NCI-H446 (cell line): Measurements from ENCODE around the gene CYP26B1.
A peak's percentile ranks its signal among the peaks of the same experiment; 100 is the strongest.

Source experiments
- DNase-seq, 2 experiments: peaks; one replicate each; lab custom pipeline; 2025; lab: John Stamatoyannopoulos, UW

Gene CYP26B1, protein sequence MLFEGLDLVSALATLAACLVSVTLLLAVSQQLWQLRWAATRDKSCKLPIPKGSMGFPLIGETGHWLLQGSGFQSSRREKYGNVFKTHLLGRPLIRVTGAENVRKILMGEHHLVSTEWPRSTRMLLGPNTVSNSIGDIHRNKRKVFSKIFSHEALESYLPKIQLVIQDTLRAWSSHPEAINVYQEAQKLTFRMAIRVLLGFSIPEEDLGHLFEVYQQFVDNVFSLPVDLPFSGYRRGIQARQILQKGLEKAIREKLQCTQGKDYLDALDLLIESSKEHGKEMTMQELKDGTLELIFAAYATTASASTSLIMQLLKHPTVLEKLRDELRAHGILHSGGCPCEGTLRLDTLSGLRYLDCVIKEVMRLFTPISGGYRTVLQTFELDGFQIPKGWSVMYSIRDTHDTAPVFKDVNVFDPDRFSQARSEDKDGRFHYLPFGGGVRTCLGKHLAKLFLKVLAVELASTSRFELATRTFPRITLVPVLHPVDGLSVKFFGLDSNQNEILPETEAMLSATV

DNA sequence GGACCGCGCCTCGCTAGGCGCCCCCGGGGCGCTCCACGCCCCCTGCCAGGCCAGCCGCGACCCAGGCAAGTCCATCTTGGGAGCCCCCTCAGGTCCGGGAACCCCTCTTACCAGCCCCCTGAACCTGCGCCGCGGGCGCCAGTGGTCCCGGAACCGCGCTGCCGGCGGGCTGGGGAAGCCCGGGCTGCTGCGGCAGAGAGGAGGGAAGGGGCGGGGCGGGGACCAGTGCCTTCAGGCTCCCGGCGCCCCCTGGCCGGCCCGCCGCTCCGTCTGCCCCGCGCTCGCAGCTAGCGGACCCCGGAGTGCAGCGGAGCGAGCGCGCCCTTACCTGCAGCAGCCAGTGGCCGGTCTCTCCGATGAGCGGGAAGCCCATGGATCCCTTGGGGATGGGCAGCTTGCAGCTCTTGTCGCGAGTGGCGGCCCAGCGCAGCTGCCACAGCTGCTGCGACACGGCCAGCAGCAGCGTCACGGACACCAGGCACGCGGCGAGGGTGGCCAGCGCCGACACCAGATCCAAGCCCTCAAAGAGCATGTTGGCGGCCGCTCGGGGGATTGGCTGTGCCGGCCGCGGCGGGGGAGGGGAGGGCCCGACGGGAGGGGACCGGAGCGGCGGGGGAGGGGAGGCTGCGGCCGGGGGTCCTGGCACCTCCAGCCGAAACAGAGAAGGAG is at the start of gene CYP26B1:
TSS of gene CYP26B1 (minus strand) at position 560 of the 669 bp plus-strand sequence. CDS start at position 532, 28 bp downstream.
- no peak for DNase-seq

DNA sequence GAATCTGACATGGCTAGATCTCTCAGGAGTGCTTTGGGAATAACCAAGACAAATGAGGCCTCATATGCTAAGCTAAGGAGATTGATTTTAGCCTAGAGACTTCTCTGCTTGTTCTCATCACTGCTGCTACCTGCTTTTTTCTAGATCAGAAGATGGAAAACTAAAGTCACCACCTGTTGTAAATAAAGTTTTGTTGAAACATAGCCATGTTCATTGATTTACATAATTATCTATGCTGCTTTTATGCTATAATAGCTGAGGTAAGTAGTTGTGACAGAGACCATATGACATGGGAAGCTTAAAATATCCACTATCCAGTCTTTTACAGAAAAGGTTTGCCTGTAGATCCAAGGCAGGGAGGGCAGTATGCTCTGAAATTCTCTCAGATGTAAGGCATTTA is 46.1 kb upstream of the CYP26B1 start:
- DNase-seq, result no peak

DNA sequence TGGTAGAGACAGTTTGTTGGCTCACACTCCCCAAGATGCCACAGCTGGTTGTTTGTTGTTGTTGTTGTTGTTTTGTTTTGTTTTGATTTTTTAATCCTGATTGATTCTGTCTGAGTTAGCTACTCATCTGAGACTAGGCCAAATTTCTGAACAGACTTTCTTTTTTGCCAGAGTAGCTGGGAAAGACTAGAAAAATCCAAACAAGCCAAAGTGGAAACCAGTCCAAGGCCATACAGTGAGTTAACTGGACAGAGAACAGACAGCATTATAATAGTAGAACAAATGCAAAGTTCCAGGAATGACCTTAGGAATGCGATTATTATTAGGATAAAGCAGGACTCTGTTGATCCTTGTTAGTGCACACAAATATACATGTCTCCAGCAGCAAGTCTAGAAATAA is 43.8 kb upstream of the CYP26B1 start:
- no peak for DNase-seq

DNA sequence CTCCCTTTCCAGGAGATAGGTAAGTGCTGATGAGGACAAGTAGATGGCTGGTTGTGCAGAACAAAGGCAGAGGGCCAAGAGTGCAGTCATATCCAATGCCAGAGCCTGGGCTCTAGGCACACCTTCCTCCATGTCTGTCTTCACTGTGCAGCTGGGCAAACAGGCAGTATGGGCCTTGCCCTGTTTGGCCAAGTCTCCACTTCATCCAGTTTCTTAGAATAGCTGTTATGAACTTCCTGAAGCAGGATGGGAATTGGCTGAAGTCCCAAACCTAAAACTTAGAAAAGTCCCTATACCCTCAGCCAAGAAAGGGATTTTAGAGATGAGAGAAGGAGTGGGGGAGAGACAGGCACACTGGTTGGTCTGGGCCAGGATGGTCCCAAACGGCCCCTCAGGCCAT is 37.5 kb upstream of the CYP26B1 start:
- peak in 1 of 2 experiments; percentile 43 for DNase-seq

DNA sequence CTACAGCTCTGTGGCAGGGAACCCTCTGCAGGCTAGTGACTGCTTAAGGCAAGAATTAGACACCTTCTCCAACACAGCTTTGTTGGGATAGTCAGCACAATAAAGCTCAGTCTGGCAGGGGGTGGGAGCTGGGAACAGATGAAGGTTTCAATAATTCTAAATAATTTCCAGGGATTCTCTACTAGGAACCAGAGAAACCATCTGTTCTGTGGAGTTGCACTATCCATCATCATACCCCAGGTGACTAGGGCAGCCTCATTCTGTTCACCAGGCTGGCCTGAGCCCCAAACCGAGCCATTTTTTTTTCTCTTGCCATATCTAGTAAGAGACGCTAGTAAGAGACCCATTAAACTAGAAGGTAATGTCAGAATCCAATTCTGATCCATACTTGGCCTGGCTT is 35.8 kb upstream of the CYP26B1 start:
- DNase-seq, result peak in 1 of 2 experiments; percentile 51

DNA sequence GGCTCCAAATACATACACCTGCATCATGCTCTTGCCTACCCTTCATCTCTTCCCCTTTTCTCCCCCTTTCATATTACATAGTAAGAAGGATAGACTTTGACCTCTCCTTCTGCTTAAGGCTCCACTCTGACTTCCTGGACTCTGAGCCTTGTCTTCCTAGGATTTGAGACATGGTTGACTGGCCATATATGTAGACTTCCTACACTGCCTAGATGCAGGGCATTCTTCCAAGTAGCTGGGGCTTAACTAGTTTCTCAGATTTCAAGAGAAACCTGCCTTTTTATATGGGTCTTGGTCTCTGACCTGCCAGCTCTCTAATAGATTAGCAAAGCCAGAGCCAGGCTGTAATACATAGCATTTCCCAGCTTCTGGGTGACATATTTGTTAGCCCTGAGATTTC is 35.4 kb upstream of the CYP26B1 start:
- DNase-seq, result peak in 1 of 2 experiments; percentile 60

DNA sequence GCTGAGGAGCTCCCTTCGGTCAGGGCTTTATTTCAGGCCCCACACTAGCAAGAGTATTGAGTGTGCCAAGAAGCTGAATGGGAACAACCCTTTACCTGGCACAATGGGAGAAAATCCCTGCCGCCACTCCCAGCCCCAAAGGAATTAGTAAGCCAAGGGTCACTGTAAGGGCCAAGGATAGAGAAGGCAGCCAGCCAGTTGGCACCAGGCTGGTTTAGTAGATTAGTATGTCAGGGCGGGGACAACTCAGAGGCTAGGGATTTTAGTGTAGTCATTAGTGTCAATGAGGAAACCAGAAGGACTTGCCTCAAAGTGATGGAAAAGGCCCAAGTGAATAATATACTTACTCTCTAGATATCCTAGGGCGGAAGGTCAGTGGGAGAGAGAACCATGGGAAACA is 34.9 kb upstream of the CYP26B1 start:
- DNase-seq, result peak in 1 of 2 experiments; percentile 18

DNA sequence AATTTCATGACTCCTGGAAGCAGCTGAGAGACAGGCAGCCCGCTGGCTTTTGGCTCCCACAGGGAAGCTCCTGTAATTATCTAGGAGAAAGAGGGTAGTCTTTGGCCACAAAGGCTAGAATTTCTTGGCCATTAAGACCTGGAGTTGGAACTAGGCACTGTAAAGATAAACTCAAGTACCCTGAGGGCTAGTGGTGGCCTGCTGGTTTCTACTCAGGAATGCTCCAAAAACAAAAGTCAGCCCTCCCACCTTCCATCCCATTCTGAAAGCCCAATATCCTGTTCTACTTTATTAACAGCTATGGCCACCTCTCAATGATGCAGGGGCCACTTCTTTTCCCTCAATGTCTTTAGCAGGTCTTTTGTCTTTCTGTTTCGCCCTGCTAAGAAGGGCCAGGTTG is 34.0 kb upstream of the CYP26B1 start:
- peak in 1 of 2 experiments; percentile 3 for DNase-seq

DNA sequence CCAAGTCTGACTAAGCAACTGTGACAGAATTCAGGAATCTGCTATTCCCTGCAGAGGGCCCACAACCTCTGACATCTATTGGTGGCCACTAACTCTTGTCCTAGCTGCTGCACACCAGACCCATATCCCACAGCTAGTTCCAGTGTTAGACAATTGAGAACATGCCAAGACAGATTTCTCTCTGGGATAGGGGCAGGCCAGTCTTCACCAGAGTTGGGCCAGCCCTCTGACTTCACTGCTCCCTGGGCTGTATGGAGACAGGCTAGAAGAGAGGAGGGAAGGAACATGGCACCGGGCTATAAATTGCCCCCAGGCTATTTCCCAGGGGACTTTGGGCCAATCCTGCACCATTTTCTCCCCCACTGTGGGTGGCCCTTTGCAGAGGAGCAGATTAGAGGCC is 32.7 kb upstream of the CYP26B1 start:
- no peak for DNase-seq

DNA sequence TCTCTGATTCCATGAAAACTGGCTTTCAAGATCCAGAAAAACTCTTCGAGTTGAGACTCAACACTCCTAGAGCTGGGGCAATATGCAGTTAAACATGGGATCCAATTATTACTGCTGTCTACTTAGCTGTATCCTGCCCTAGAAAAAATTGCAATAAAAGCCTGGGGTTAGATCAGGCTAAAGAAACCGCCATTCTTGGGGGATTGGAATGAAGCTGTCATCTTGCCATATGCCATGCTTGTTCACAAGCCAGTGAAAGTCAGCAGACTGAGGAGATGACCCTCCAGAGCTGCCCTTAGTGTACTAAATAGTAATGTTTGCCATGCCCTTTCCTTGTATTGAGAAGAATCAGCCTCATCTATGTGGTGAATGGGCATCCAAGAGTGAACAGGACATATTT is 30.9 kb upstream of the CYP26B1 start:
- no peak for DNase-seq

DNA sequence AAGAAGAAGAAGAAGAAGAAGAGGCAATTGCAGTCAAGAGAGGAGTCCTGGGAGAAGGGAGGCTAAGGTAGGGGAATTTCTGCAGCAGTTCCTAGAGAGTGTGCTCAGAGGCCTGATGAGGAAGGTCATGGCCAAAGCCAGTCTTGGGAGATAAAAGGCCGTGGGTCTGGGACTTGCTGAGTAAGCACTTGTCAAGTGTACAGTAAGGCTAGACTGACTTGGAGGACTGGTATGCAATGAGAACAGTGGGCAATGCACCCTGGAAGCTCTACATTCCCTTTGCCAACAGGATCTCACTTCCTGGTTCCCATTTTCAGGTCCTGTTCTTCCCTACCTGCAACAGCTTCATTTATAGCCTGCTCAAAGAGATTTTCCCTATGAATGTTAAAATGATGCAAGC is 28.6 kb upstream of the CYP26B1 start:
- no peak for DNase-seq

DNA sequence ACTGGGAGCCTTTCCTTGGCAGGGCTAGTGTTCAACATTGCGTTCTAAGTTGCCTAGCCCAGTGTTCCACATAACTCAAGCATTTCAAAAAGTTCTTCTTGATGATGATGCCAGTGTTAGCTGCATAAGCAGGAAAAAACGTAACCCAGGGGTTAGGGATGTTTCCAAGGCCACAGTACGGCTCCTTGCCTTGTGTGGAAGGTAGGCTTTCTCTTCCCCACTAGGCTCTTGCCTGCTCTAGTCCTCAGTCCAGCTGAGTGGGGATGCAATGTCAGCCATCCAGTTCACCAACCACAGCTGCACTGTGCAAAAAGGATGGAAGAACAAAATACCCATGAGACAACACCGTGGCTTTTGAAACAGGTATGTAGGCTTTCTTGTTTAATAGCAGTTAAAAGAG is 28.0 kb upstream of the CYP26B1 start:
- no peak for DNase-seq

DNA sequence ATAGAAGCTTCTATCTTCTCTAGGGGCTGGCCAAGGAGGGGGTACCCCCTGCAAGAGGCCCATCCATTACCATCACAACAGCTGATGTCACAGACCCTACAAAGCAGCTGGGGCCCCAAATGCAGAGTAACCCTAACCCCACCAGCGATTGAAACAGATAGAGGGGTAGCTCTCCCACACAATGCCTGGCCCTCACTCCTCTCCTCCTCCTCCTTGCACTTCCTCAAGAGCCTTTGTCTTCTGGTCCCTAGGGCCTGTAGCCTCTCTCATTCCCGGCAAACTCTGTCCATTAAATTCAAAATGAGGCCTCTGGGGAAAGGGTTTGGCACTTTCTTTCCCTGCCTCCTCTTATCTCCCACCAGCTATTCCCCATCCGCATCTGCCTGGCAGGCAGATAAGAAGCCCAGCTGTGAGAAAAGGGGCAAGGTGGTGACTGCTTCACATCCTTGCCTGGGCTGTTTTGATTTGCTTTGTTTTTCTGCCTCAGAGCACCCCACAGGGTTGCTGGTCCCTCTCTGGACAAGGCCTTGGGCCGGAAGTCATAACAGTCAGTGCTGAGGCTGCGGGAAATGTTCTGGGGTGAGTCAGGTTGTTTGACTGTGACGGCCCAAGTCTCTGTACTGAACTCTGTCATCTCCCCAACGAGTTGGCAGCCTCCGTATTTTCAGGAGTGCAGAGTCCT is 26.1 kb upstream of the CYP26B1 start:
- DNase-seq, result no peak

DNA sequence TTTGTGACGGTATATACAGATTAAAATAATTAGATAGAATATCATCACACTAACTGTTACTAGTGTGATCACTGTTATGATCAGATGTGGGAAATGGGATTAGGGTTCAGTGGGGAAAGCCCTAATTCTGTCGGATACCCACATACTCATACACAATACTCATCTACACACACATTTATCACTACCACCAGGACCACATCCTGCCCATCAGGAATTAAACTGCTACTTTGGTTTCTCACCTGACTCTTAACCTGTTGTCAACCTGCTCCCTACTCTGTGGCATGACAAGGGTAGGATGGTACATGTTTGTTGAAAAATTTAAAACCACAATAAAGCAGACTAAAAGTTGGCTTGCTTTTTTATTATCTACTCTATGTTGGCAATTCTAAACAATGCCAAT is 24.8 kb upstream of the CYP26B1 start:
- no peak for DNase-seq

DNA sequence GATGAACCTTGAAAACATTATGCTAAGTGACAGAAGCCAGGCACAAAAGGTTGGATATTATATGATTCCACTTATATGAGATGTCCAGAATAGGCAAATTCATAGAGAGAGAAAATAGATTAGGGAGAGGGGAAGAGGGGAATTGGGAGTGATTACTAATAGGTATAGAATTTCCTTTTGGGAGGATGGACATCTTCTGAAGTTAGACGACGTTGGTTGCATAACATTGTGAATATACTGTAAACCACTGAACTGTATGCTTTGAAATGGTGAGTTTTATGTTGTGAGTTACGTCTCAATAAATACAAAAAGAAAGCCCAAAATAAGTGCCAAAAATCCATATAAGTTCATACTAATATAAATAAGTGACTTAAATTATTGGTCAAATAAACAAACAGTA is 18.6 kb upstream of the CYP26B1 start:
- no peak for DNase-seq

DNA sequence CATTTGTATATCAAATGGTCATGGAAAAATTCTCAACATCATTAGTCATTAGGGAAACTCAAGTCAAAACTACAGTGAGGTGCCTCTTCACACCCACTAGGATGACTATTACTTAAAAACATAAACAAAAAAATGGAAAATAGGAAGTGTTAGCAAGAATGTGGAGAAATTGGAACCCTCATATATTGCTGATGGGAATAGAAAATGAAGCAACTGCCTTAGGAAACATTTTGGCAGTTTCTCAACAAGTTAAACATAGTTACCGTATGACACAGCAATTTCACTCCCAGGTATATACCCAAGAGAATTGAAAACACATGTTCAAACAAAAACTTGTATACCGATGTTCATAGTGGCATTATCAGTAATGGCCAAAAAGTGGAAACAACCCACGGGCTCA is 18.1 kb upstream of the CYP26B1 start:
- no peak for DNase-seq

DNA sequence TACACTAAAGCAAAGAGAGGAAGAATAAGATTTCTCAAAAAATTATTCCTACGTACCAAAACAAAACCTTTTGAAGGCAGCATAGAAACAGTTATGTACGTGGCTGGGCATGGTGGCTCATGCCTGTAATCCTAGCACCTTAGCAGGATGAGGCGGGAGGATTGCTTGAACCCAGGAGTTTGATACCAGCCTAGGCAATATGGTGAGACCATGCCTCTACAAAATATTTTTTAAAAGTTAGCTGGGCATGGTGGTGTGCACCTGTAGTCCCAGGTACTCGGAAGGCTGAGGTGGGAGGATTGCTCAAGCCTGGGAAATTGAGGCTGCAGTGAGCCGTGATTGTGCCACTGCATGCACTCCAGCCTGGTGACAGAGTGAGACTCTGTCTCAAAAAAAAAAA is 14.9 kb upstream of the CYP26B1 start:
- DNase-seq, result no peak

DNA sequence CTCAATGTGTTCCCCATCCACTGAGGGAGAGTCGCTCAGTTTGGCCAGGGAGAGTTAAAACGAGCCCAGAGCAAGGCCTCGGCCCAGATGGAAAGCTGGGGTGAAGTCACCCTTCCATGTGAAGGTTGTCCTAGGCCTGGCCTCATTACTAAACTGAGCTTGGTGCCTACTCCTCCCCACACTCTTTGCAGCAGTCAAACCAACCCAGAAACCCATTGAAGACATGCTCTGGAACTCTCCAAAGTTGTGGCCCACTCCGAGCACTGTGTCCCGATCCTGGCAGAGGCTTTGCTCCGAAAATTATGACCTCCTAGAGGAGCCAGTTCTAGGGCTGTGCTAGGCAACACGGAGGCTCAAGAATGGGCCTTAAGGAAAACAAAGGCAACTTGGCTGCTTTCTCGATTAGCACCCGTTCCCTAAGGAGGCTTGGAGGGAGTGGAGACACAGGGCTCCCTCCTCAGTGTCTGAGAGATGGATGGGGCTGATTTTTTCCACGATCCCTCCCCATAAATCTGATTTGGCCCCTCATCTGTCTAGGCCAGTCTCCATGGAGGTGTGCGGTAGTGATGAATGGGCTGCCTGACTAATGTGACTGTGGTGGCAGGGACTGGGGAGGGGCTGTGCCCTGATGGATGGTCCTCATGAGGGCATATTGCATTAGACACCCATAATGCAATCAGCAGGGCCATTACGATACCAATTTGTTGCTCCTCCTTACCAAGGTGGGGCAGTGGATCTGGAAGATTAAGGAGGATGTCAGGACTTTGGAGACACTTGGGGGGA is 11.7 kb upstream of the CYP26B1 start:
- DNase-seq, result no peak

DNA sequence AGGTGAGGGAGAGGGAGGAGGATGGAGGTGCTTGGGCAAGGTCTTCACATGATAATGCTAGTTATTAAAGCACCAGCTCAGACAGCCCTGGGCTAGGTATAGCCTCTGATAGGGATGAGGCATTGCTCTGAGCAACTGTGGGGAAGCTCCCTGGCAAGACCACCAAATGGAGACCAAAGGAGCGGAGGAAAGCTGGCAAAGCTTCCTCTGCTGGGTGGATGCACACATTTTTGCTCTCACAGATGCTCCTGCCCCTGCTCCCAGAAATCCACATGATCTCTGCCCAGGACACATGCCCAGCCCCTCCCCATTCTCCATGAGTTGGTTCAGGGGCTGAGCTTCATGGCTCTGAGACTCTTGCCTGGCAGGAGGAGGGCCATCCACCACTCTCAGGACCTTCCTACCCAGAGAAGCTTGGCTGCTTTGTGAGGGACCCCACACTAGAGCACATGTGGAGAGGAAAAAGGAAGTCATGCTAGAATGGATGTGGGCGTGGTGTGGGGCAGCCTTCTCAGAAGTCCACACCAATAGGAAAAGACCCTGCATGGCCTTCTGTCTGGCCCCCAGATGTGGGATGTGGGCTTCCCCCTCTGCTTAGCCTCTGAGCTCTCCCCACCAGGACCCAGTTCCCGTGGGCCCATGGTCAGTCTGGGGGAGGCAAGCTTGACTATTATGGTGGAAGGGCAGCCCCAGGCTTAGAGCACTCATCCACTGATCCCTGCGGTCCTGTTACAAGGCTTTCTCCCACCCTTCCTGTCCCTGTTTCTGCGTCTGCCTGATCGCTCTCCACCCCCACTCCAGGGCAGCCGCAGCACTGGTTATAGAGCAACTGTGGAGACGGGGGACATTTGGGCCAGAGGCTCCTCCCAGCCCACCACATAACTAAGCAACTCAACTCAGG is 10.5 kb upstream of the CYP26B1 start:
- no peak for DNase-seq

DNA sequence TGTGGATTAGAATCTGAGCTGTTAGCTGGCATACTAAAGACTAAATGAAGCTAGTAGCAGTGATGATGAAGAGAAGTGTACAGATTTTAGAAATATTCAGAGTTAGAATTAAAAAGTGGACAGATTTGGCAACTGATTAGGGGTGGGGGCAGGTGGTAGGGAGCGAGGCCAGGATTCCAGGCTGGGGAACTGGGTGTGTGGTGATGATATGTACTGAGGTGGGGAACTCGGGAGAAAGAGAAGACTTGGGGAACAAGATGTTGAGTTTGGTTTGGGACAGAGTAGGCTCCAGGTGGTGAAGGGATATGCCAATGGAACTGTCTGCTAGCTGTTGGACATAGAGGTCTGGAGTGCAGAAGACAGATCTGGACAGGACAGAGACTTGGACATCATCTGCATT is 9.2 kb upstream of the CYP26B1 start:
- DNase-seq, result no peak

DNA sequence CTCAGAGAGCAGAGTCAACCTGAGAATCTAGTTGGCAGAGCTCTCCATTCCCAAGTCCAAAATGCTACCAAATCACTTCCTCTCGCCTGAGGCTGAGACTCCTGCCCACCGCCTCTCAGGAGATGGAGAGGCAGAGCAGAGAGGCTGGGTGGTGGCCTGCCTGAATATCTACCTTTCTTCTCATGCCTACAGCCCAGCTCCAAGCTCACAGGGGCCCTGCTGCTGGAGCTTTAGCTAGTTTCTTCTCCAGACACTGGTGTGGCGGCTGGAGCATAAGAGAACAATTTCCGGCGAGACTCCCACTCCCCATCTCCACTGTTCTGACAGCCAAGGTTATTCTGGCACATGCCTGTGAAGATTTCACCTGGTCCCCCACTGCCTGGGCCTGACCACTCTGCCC is 8.1 kb upstream of the CYP26B1 start:
- no peak for DNase-seq
